PC-9 (cell line): ENCODE data around the gene ZNF438.

Experiments
- CTCF ChIP-seq: fragments of 200-600 bp; sonication (generic); conservative IDR thresholded peaks from 2 replicates; pipeline ENCODE4 v1.6.1; 2017; ENCODE audit warnings: mixed run types, antibody characterized with exemption, mild to moderate bottlenecking, moderate library complexity
- EZH2 ChIP-seq: fragments of 200-600 bp; sonication (generic); IDR thresholded peaks from 2 replicates; pipeline ENCODE4 v1.8.0; 2017; ENCODE audit warnings: antibody characterized with exemption, low read depth

- TF ChIP-seq CTCF (no peak), EZH2 (no peak)
Observed at GRCh38 chr10:31030800-31031199, 865 bp downstream of the ZNF438 start.
